Measurements from ENCODE around the gene COX7A1. TPM values are rescaled to one million over a fixed set of nuclear protein-coding genes. Genes with fewer than 3 reads are reported as not detected.

COX7A1 gene
- total RNA-seq, 1 donor from 2014 or later = 273 TPM

GRCh38 chr19:36113425-36113824 lies 38.8 kb downstream of the COX7A1 start:
- no peak for DNase-seq (ENCODE audit: low spot score)

DNA sequence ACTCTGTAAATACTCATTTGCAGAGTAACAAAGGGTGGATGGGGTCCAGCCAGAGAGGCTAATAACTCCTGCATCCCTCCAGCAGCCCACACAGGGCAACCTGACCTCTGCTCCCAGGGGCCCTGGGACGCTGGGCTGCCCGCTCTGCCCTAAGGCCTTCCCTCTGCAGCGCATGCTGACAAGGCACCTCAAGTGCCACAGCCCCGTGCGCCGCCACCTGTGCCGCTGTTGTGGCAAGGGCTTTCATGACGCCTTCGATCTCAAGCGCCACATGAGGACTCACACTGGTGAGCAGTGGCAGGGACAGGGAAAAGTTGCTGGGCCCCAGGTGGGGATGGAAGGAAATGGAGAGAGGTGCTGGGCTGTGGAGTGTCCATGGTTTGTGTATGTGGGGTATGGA lies 39.6 kb downstream of the COX7A1 start:
- DNase-seq (ENCODE audit: low spot score) = no peak

DNA sequence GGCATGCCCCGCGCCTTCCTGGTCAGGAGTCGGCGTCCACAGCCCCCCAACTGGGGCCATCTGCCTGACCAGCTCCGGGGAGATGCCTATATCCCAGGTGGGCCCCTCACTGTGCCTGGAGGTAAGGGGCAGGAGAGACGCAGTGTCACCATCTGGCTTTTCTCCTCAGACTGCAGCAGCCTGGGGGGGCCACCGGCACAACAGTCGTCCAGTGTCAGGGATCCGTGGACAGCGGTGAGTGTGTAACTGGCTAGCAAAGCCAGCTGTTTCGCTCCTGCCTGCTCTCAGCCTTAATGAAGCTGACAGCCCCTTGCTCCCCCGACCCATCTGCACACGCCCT lies 41.1 kb downstream of the COX7A1 start:
- no peak for DNase-seq (ENCODE audit: low spot score)

DNA sequence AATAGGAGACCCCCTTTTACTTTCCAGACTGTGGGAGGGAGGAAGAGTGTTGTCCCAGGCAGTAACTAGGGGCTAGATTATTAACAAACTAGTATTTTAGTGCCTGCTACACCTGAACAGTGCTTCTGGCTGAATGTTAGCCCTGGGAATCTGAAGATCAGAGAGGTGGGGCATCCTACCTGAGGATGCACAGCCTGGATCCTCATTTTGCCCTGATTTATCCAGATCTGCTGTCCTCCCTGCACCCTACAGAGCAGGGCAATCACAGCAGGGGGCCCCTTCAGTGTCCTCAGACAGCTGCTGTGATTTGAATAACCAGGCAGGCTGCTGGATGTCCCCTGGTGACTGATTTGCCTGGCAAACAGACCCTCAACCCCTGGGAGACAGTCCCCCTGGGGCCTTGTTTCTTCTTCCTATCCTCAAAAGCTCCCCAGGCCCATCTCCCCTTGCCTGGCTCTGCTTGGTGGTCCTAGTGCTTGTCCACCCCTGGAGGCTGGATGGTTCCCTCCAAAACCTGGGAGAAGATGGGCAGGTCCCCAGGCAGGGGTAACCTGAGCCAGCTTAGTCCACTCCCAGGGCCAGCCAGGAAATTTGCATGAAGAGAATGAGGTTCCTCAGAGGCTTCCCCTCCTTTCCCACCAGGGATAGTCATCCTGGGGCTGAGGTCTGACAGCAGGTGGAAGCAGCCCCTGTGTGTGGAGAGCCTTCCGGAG lies 41.6 kb downstream of the COX7A1 start, which contains the start of gene OVOL3:
Gene OVOL3, plus strand, starts transcription at position 657 of the 713 bp plus-strand sequence. CDS start 60 bp downstream, outside the sequence.
- DNase-seq (ENCODE audit: low spot score) = no peak

DNA sequence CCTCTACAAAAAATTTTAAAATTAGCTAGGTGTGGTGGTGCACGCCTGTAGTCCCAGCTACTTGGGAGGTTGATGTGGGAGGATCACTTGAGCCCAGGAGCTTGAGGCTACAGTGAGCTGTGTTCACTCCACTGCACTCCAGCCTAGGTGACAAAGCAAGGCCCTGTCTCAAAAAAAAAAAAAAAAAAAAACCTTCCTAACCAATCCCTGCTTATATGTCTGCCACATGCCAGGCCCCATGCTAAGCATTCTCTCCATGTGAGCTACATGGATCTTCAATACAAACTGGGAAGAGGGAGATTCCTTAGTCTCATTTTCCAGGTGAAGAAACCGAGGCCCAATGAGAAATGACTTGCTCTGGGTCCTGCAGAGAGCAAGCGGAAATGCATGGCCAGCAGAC lies 43.6 kb downstream of the COX7A1 start:
- no peak for DNase-seq (ENCODE audit: low spot score)

GRCh38 chr19:36106991-36107390 lies 45.3 kb downstream of the COX7A1 start:
- no peak for DNase-seq (ENCODE audit: low spot score)

GRCh38 chr19:36106441-36106840 lies 45.8 kb downstream of the COX7A1 start:
- DNase-seq (ENCODE audit: low spot score) = no peak

DNA sequence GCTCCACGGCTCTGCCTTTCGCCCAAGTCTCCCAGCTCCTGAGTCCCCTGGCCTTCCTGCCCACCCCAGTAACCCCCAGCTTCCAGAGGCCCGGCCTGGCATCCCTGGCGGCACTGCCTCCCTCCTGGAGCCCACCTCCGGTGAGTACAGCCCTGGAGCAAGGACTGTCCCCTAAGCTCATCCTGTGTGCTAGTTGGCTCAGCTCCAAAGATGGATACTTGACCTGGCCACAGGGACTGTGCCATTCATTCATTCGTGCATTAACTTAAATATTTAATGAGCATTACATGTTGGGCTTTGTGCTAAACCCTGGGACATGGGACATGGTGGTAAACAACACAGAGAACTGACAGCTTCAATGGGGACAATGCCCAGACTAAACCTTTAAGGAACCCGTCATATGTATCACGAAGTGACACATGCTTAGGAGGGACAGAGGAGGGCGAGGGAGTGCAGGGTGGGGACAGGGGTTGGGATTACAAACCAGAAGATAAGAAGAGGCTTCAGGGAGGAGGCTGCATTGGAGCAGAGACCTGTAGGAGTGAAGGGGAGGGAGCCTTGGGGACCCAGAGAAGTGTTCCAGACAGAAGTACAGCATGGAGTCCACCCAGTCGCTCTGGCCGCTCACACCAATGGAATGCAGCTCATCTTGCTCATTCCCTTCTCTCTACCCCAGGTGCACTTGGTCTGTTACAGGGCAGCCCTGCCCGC lies 48.2 kb downstream of the COX7A1 start:
- no peak for DNase-seq (ENCODE audit: low spot score)

DNA sequence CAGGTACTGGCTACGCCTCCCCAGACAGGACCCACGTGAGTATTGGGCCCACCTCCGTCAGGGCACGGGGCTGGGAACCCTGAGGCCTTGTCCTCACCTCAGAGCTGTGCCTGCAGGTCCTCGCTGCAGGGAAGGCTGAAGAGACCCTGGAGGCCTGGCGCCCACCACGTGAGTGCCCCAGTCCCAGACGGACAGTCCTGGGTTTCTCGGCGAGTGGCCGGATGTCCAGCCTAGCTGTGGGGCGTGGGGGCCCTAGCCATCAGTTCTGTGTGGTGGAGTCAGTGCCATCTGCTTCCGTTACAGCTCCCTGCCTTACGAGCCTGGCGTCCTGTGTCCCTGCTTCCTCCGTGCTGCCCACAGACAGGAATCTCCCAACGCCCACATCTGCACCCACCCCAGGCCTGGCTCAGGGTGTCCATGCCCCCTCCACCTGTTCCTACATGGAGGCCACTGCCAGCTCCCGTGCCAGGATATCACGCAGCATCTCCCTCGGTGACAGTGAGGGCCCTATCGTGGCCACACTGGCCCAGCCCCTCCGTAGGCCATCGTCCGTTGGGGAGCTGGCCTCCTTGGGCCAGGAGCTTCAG lies 49.1 kb downstream of the COX7A1 start:
- no peak for DNase-seq (ENCODE audit: low spot score)

DNA sequence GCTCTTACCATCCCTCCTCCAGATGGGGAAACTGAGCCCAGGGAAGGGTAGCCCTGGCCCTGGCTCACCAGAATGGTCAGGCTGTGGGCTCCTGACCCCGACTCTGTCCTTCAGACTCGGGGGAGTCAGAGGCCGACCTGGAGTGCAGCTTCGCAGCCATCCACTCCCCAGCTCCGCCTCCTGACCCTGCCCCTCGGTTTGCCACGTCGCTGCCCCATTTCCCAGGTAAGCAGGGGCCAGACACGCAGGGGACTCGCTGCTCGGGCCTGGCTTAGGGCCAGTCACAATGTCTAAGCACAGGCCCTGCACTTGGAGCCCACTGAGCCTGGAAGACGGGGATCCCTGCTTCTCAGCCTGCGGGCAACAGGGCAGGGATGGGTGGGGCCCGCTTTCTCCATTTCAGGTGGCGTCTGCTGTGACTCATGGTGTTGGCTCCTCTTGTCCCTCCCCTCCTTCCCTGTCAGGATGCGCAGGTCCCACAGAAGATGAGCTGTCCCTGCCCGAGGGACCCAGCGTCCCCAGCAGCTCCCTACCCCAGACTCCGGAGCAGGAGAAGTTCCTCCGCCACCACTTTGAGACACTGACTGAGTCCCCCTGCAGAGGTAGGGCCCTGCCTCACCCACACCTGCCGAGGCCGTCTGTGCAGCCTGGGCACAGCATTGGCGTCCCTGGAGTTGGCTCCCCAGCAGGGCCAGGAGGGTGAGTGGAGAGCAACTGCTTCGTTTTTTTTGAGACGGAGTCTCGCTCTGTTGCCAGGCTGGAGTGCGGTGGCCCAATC lies 50.5 kb downstream of the COX7A1 start:
- no peak for DNase-seq (ENCODE audit: low spot score)

Other genes starting within 250 kb of the COX7A1 start
- gene HCST, start 249.9 kb downstream of the COX7A1 start, total RNA-seq = 20.9 TPM
- gene TYROBP, start 244.2 kb downstream of the COX7A1 start, total RNA-seq = 201 TPM
- 11.5 TPM for gene LRFN3, start 216.1 kb downstream of the COX7A1 start, total RNA-seq
- gene SDHAF1, start 157.3 kb downstream of the COX7A1 start, total RNA-seq = 8.2 TPM
- gene SYNE4, start 143.6 kb downstream of the COX7A1 start, total RNA-seq = not detected
- gene ALKBH6, start 138.2 kb downstream of the COX7A1 start, total RNA-seq = 12.6 TPM
- 19.7 TPM for gene CLIP3, start 119.6 kb downstream of the COX7A1 start, total RNA-seq
- gene THAP8, start 98.2 kb downstream of the COX7A1 start, total RNA-seq = 5.2 TPM
- gene WDR62, start 97.5 kb downstream of the COX7A1 start, total RNA-seq = 0.32 TPM
- gene OVOL3, start 41.3 kb downstream of the COX7A1 start, total RNA-seq = not detected
- 63.6 TPM for gene POLR2I, start 37.6 kb downstream of the COX7A1 start, total RNA-seq
- 87.1 TPM for gene TBCB, start 37.0 kb downstream of the COX7A1 start, total RNA-seq
- gene CAPNS1, start 12.4 kb downstream of the COX7A1 start, total RNA-seq = 647 TPM
- gene ZNF565, start 62.2 kb upstream of the COX7A1 start, total RNA-seq = 3.6 TPM
- 40.3 TPM for gene ZNF146, start 62.7 kb upstream of the COX7A1 start, total RNA-seq
- gene ZFP14, start 226.8 kb upstream of the COX7A1 start, total RNA-seq = 3.4 TPM